Fibroblast of mammary gland (primary cell): Measurements from ENCODE around the gene AREG.
A peak's percentile ranks its signal among the peaks of the same experiment; 100 is the strongest.

Source experiments
- DNase-seq: peaks from one replicate; pipeline ENCODE4 v3.0.0-alpha.2; 2010; ENCODE audit warnings: low read depth
- H3K4me3 ChIP-seq: 2 replicates; pipeline ENCODE4 v1.5.1; 2011; ENCODE audit warnings: low read depth, mild to moderate bottlenecking, low read length, moderate library complexity; ENCODE audit not compliant: control insufficient read depth
- CTCF ChIP-seq: conservative IDR thresholded peaks from 2 replicates; pipeline ENCODE4 v1.5.1; 2011; ENCODE audit warnings: low read depth, low read length, inconsistent platforms; ENCODE audit not compliant: control insufficient read depth, insufficient read depth

Gene AREG

DNA sequence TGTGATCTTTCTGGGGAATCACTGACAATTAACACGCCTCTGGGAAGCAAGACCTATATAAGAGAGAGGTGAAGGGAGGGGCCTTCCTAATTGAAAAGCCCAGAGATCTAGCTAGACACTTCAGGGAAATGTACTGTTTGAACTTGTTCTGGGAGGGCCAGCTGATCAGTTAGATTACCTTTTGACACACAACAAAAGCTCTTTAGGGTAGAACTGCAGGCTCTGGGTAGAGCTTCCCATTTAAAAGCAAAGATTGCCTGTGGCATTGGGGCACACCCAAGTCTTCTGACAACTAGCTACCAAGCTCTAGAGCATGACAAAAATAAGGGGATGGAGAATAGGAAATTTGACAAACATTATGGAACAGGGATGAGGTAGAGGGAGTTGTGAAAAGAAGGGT lies 26.3 kb downstream of the AREG start:
- no peak for TF ChIP-seq CTCF
- no peak for DNase-seq
- no peak overlapping the region for H3K4me3 ChIP-seq

- TF ChIP-seq CTCF = no peak
- no peak overlapping the region for H3K4me3 ChIP-seq
- DNase-seq = peak; percentile 91
These were observed 28.3 kb downstream of the AREG start for GRCh38 chr4:74473155-74473811.

DNA sequence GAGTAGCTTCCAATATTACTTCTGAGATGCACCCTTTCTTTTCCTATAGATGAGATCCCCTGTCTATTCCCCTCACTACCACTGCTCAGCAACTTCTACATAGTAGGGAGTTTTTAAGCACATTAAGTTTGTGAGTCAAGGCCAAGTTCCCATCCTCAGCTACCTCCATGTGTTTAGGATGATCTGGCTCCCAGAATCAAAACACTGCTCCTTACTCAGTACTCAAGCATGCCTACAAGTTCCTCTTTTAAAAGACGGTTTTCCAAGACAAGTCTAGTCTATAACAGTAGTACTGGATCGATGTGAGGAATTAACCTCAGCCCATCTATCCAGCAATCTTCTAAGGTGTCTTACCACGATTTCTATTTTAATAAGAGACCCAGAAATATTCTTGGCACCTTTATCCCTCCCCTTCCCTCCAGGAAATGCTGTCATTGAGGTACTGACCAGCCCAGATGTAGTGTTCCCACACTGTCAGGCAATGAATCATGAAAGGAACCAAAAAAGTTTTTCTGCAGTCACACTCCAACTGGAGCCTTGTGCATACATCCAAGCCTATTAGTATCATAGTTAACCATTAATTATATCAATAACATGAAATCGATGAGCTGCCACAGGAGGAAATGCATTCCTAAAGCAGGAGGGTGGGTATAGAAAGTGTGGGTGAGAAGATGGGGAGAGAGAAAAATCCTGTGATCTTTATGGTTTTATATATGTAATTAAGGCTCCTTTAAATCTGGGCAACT lies 29.6 kb downstream of the AREG start:
- DNase-seq = peak; percentile 73
- H3K4me3 ChIP-seq = no peak overlapping the region
- TF ChIP-seq CTCF = no peak

DNA sequence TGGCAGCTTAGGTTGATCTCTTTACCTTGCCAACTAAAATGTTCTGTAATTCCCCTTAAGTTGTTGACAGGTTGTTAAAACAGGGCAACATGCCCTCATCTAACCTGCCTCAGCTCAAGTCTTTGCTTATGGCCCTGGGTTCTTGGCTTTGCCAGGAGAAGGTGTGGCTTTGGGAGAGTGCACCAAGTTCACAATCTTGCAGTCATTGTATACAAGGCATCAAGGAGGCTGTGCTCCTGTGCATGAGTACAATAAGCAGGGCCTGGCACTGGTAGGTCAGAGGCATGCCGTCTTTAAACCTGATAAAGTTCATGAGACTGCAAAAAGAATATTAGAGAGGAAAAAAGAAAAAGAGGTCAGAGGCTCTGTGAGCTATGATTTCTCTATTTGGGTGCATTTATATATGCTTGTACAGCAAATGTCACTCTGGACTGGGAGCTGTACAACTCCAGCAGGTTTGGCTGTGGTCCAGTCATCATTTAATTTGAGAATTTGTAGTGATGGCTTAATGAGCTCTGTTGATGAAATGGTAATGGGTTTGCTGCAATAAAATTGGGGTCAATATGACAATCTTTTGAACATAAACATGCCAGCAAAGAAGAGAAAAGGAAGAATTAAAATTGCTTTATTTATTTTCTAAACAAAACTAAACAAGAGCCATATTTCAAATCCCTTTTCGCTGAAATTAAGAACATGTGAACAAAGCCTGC lies 30.3 kb downstream of the AREG start:
- H3K4me3 ChIP-seq = no peak overlapping the region
- DNase-seq = no peak
- TF ChIP-seq CTCF = no peak

GRCh38 chr4:74475946-74476345 lies 31.0 kb downstream of the AREG start:
- DNase-seq = no peak
- no peak overlapping the region for H3K4me3 ChIP-seq
- TF ChIP-seq CTCF = no peak

- DNase-seq = no peak
- no peak for TF ChIP-seq CTCF
These were observed 34.1 kb downstream of the AREG start for GRCh38 chr4:74479009-74479408.

More at GRCh38 chr4:74479009-74479408, 34.1 kb downstream of the AREG start:
- no peak overlapping the region for H3K4me3 ChIP-seq
